ENCODE results near the gene AGAP1.

Gene AGAP1

GRCh38 chr2:235534678-235535422 is 41.0 kb downstream of the AGAP1 start:
- DNase-seq = no peak

DNA sequence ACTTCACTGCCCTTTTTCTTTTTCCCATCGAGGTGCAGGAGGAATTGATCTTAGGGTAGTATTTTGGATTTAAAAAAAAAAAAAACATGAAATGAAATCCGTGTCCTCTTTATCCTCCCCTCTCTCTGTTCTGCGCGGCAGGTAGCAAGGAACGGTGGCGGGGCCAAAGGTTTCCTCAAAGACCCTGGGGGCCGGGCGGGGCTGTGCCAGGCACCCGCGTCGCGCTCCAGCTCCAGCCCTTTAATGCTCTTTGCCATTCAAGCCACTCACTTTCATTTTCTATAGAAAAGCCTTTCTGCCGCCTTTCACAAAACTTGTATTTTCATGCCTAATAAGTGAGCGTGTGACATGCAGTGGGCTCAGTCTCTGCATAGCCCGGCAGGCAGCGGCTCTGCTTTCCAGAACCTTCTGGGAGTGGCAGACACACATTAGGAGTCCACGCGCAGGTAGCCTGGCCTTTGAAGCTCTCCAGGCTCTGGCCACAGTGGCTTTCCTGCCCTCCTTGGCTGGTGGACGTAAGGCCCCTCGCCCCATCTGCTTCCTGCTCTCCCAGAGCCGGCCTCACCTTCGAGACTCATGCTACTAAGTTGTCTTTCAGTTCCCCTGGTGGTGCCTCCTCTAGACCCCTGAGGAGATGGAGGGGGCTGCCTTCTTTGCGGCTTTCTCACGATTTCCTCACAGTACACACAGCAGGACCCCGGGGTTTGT is 41.7 kb downstream of the AGAP1 start:
- DNase-seq = no peak

GRCh38 chr2:235536711-235537110 is 42.9 kb downstream of the AGAP1 start:
- no peak for DNase-seq

- DNase-seq = no peak
Measured at GRCh38 chr2:235537186-235537585, 43.3 kb downstream of the AGAP1 start.

- no peak for DNase-seq
Measured at GRCh38 chr2:235537587-235537986, 43.7 kb downstream of the AGAP1 start.

- DNase-seq = no peak
Measured at GRCh38 chr2:235538144-235538639, 44.3 kb downstream of the AGAP1 start.

GRCh38 chr2:235538981-235539380 is 45.1 kb downstream of the AGAP1 start:
- no peak for DNase-seq

- DNase-seq = no peak
Measured at GRCh38 chr2:235539773-235540172, 45.9 kb downstream of the AGAP1 start.

- no peak for DNase-seq
Measured at GRCh38 chr2:235541016-235541415, 47.2 kb downstream of the AGAP1 start.

DNA sequence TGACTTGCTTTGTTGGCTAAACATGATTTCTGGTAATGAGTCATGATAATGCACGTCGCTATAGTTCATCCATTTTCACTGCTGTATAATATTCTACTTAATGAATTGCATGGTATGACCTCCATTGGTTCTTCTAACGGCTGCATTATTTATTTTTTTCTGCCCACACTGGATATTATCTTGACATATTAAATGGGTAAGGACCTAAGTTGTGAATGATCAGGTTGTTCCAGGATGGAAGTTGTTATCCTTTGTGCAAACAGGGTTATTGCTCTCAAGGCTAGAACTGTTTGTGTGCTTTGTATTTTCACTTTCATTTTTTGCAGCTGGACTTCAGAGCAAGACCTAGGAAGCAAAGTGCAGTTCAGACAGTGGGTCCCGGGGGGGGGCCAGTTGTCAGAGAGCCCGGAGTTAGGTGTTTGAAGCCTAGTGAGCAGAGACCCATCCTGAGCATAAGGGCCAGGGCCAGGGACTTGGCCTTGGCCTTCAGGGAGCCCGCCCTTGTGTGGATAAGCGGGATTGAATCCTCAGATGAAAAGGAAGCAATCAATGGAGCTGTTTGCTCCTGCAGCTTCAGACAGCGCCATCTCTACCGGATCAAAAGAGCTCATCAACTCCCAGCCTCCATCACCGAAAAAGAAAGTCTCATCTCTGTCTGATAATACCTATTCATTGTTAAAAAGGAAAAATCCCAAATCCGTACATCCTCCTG is 48.2 kb downstream of the AGAP1 start:
- DNase-seq = no peak

DNA sequence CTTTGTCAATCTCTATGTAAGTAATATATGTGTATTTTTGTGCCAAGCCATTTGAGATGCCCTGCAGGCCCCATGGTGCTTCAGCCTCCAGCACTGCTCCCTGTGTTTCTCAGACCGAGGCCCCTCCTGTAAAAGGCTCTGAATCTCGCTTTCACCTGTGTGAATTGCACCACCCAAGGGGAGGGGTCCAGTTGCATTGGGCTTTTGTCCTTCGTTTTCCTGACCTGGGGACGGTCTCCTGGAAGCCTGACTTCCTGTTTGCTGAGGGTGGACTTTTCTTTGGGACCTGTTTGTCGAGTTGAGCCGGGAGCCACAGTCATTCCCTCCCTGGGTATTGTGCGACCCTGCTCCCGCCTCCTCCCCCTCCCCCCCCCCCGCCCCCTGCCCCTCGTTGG is 48.9 kb downstream of the AGAP1 start:
- DNase-seq = no peak

- DNase-seq = no peak
Measured at GRCh38 chr2:235543128-235543750, 49.4 kb downstream of the AGAP1 start.

DNA sequence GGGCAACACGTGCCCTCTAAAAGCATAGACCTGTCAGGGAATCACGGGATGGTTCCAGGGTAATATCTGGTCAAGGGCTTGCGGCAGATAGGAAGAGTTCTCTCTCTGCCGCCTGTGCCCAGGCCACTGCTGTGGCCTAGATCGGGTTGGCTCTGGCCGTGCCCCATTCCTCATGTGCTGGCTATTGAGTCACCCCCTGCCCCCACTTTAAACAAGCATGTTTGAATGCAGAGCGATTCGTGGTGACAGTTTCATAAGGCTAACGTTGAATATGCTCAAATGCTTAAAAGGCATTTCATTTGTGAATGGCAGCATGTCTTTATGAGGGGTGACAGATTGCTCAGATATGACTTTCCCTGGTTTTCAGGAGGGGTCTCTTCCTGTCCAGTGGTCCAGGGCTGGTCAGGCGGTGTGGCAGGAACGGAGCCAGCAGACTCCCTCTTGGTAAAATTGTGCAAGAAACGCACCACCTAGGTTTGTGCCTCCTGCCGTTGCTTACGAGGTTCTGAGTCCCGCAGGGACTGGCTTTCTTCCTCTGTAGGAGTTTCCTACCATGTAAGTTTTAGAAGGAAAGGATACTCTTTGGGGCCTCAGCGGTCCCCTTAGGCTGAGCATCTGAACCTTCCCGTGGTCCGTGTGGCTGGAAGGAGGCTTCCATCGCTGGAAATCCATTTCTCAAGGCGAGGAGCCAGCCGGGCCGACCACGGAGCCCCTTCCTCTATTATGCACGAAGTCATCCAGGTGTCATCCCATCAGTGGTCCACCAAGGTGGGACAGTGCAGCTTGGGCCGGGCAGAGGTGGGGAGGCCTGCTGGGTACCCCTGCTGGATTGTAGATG is 50.2 kb downstream of the AGAP1 start:
- DNase-seq = no peak

DNA sequence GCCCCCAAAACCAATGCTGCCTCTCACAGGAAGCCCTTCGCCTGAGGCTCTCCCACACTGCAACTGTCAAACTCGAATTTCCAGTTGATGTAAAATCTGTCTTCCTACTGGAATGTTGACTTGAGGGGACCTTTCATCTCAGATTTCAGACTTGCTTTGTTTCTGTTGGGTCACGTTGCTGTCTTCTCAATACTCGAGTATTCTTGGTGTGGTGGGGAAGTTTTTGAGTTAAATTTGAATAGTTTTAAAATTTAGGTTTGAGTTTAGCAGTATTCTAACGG is 50.8 kb downstream of the AGAP1 start:
- DNase-seq = no peak

GRCh38 chr2:235545339-235546150 is 51.7 kb downstream of the AGAP1 start:
- DNase-seq = no peak

DNA sequence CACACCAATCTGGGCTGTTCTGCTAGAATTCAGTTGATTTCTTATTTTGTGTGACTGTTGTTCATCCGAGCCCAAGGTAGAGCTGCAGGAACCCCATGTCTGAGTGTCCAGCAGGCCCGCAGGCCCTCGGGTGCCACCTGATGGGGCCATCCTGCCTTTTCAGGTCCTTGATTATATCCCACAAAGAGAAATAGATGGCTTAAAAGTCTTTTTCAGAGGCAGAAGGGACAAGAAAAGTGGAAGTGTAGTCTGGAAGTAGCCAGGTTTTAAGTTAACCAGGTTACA is 52.2 kb downstream of the AGAP1 start:
- no peak for DNase-seq

DNA sequence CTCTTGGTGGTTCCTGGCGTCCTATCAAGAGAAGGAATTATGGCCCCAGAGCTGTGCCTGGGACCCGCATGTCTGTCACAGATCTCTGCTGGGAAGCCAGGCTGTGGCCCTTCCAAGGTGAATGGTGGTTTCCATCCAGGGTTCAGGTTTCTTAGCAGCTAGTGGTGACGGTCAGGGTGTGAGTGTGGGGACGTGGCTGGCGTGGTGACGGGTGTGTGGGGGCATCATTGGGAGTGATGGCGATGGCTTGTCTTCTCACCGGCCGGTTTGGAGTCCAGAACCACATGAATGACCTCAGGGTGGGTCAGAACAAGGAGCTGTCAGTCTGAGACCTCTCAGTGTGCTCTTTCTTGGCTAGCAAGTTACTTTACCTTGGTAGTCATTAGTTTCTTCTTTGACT is 52.6 kb downstream of the AGAP1 start:
- DNase-seq = no peak

- DNase-seq = no peak
Measured at GRCh38 chr2:235549735-235550377, 56.0 kb downstream of the AGAP1 start.

DNA sequence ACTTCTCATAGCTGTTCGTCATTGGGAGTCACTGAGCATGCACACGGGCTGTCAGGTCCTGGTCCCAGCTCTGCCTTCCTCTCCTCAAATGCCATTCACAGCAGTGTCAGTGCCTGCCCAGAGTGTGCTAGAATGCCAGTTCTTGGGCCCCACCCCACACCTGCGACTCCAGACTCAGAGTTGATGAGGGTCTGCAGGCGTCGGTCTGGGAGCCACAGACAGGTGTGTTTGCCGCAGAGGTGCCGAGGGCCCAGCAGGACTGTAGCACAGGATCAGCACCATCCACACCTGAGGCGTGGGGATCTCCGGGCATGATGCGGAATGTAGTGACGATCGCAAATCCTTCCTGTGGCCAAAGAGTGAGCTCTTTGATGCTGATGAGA is 56.5 kb downstream of the AGAP1 start:
- no peak for DNase-seq

GRCh38 chr2:235550946-235551345 is 57.1 kb downstream of the AGAP1 start:
- DNase-seq = no peak

- peak; percentile 16 for DNase-seq
Measured at GRCh38 chr2:235551965-235552364, 58.1 kb downstream of the AGAP1 start.

GRCh38 chr2:235552671-235553070 is 58.8 kb downstream of the AGAP1 start:
- DNase-seq = no peak
